ENCODE measurements around the gene MAP3K4.

GRCh38 chr6:161161121-161161520, 169.6 kb downstream of the MAP3K4 start:
- no peak for TF ChIP-seq CTCF (IDR thresholded peaks at IDR 0.05)
- TF ChIP-seq POLR2A (IDR thresholded peaks at IDR 0.05), result no peak
